ENCODE measurements around the gene DOK6. TPM values are rescaled to one million over a fixed set of nuclear protein-coding genes. Genes with fewer than 3 reads are reported as not detected.

The DOK6 gene
- total RNA-seq, 1 experiment from 2014 or later: not detected

GRCh38 chr18:69518989-69519388, 118.3 kb downstream of the DOK6 start:
- no peaks in the 10 kb centered on the region for H3F3A ChIP-seq (ENCODE audit: insufficient read depth, low read depth)
- H3K36me3 ChIP-seq (ENCODE audit: low read depth): no peaks in the 10 kb centered on the region
- ChIA-PET POLR2A (ENCODE audit: unreplicated experiment) (no interaction called here), CTCF (no interaction called here)
- H3K27me3 ChIP-seq (ENCODE audit: insufficient read depth, low read depth): no peaks in the 10 kb centered on the region
- no peaks in the 10 kb centered on the region for H3K9me3 ChIP-seq (ENCODE audit: insufficient read depth, low read depth)
- no peak overlapping the region for H3K4me2 ChIP-seq
- TF ChIP-seq, protein P1, sequence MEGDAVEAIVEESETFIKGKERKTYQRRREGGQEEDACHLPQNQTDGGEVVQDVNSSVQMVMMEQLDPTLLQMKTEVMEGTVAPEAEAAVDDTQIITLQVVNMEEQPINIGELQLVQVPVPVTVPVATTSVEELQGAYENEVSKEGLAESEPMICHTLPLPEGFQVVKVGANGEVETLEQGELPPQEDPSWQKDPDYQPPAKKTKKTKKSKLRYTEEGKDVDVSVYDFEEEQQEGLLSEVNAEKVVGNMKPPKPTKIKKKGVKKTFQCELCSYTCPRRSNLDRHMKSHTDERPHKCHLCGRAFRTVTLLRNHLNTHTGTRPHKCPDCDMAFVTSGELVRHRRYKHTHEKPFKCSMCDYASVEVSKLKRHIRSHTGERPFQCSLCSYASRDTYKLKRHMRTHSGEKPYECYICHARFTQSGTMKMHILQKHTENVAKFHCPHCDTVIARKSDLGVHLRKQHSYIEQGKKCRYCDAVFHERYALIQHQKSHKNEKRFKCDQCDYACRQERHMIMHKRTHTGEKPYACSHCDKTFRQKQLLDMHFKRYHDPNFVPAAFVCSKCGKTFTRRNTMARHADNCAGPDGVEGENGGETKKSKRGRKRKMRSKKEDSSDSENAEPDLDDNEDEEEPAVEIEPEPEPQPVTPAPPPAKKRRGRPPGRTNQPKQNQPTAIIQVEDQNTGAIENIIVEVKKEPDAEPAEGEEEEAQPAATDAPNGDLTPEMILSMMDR (conservative IDR thresholded peaks at IDR 0.05): no peak
- no peak for TF ChIP-seq EZH2 (IDR thresholded peaks at IDR 0.05; ENCODE audit: low read depth)
- no peaks in the 10 kb centered on the region for H3K79me2 ChIP-seq (ENCODE audit: low read depth)
- H3K9me2 ChIP-seq (ENCODE audit: insufficient read depth): no peaks in the 10 kb centered on the region; the same call in 1 of the 2 replicates
- BruUV-seq (replicated peaks): no TSS peak
- intact Hi-C loops (cut with micrococcal nuclease; ENCODE audit: unreplicated experiment): no loop called here
- no peaks in the 10 kb centered on the region for H3K4me1 ChIP-seq (replicated peaks; ENCODE audit: insufficient read depth)
- H2AFZ ChIP-seq: no peak overlapping the region
- H3K27ac ChIP-seq: no peak overlapping the region
- DNase-seq: no peak
- H3K4me3 ChIP-seq: no peak overlapping the region
- no peaks in the 10 kb centered on the region for H4K20me1 ChIP-seq (ENCODE audit: insufficient read depth)

DNA sequence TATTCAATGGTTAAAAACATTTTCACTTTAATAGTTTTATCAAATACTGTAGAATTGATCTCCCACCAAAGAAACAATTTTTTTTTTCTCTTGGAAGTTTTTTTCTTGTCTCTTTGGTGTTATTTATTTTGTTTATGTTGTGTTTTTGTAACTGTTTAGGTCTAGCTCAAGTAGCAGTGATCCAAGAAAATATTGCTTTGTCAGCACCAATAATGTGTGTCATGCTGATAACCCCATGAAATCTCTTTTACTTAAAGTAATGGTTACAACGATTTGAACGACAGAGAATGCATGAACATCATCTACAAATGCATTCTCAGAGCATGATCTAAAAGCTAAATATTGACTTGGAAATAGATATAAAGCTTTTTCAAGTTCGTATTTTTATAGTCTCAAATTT, 122.9 kb downstream of the DOK6 start:
- TF ChIP-seq, protein P1 (conservative IDR thresholded peaks at IDR 0.05): no peak
- no peak for TF ChIP-seq EZH2 (IDR thresholded peaks at IDR 0.05; ENCODE audit: low read depth)
- H3K27ac ChIP-seq: no peak overlapping the region
- POLR2A ChIA-PET (ENCODE audit: unreplicated experiment): no interaction called here
- no peaks in the 10 kb centered on the region for H3K9me2 ChIP-seq (ENCODE audit: insufficient read depth)
- no peaks in the 10 kb centered on the region for H3K27me3 ChIP-seq (ENCODE audit: insufficient read depth, low read depth)
- H4K20me1 ChIP-seq (ENCODE audit: insufficient read depth): no peaks in the 10 kb centered on the region
- H3K4me2 ChIP-seq: no peak overlapping the region
- CTCF ChIA-PET: no interaction called here
- H3K4me3 ChIP-seq: no peak overlapping the region
- H2AFZ ChIP-seq: no peak overlapping the region
- no peaks in the 10 kb centered on the region for H3K9me3 ChIP-seq (ENCODE audit: insufficient read depth, low read depth)
- BruUV-seq (replicated peaks): no TSS peak
- no peaks in the 10 kb centered on the region for H3K36me3 ChIP-seq (ENCODE audit: low read depth)
- intact Hi-C loops (cut with micrococcal nuclease; ENCODE audit: unreplicated experiment): no loop called here
- DNase-seq: no peak
- no peaks in the 10 kb centered on the region for H3K4me1 ChIP-seq (replicated peaks; ENCODE audit: insufficient read depth)
- no peaks in the 10 kb centered on the region for H3F3A ChIP-seq (ENCODE audit: insufficient read depth, low read depth)
- no peaks in the 10 kb centered on the region for H3K79me2 ChIP-seq (ENCODE audit: low read depth)

DNA sequence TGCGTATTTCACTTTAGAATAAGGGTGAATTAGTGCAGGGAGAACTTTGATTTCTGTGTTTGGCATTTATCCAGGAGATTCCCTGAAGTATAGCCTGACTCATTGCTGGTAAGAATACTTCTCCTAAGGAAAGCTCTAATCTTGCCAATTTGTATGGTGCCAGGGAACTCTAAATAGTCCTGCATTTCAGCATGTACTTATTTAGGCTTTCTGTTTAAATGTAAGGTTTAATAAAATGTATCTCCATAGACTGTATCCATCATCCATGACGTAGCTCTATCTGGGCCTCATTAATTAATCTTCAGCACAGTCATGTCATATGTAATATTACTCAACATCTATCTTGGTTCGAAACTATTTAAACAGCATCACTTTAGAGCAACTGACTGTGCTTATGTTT, 127.7 kb downstream of the DOK6 start:
- Histone ChIP-seq H3K9me3 (ENCODE audit: insufficient read depth, low read depth) (no peaks in the 10 kb centered on the region), H3K79me2 (ENCODE audit: low read depth) (no peaks in the 10 kb centered on the region), H3F3A (ENCODE audit: insufficient read depth, low read depth) (no peaks in the 10 kb centered on the region), H4K20me1 (ENCODE audit: insufficient read depth) (no peaks in the 10 kb centered on the region), H3K4me1 (replicated peaks; ENCODE audit: insufficient read depth) (no peaks in the 10 kb centered on the region), H2AFZ (no peak overlapping the region), H3K36me3 (ENCODE audit: low read depth) (no peaks in the 10 kb centered on the region), H3K27me3 (ENCODE audit: insufficient read depth, low read depth) (no peaks in the 10 kb centered on the region), H3K27ac (no peak overlapping the region), H3K4me3 (no peak overlapping the region), H3K4me2 (no peak overlapping the region), H3K9me2 (ENCODE audit: insufficient read depth) (no peaks in the 10 kb centered on the region)
- POLR2A ChIA-PET (ENCODE audit: unreplicated experiment): no interaction called here
- BruUV-seq (replicated peaks): no TSS peak
- no peak for TF ChIP-seq EZH2 (IDR thresholded peaks at IDR 0.05; ENCODE audit: low read depth)
- TF ChIP-seq, protein P1 (conservative IDR thresholded peaks at IDR 0.05): no peak
- CTCF ChIA-PET: no interaction called here
- no peak for DNase-seq
- intact Hi-C loops (cut with micrococcal nuclease; ENCODE audit: unreplicated experiment): no loop called here

Data from PC-9 (cell line).